HG03439 (cell line): ENCODE data around the gene KRTAP10-10.
"Not testable (repeated sequence)": the region's sequence is repeated elsewhere in the genome, so short reads cannot be mapped to it uniquely, and the experiment has no call there.

Source experiments
- ATAC-seq: cut with Tn5 transposase; IDR thresholded peaks from one replicate; pipeline ENCODE4 v1.9.1; 2021; ENCODE audit warnings: mild to moderate bottlenecking, moderate library complexity; ENCODE audit not compliant: unreplicated experiment

KRTAP10-10 gene

GRCh38 chr21:44623575-44623974 lies 13.6 kb upstream of the KRTAP10-10 start:
- no peak for ATAC-seq

GRCh38 chr21:44625756-44626155 lies 11.4 kb upstream of the KRTAP10-10 start:
- ATAC-seq, result no peak

GRCh38 chr21:44626262-44626661 lies 10.9 kb upstream of the KRTAP10-10 start:
- ATAC-seq, result no peak

GRCh38 chr21:44626673-44627143 lies 10.4 kb upstream of the KRTAP10-10 start, which contains the start of gene KRTAP10-9:
Gene KRTAP10-9 (plus strand): TSS chr21:44627093. CDS start chr21:44627172, 79 bp downstream.
- ATAC-seq, result no peak

- ATAC-seq, result not testable (repeated sequence)
Observed at GRCh38 chr21:44627181-44627822, 9.9 kb upstream of the KRTAP10-10 start.

- ATAC-seq, result not testable (repeated sequence)
Observed at GRCh38 chr21:44627831-44628233, 9.3 kb upstream of the KRTAP10-10 start.

- ATAC-seq, result no peak
Observed at GRCh38 chr21:44628707-44629391, 8.3 kb upstream of the KRTAP10-10 start.

- no peak for ATAC-seq
Observed at GRCh38 chr21:44630440-44630839, 6.7 kb upstream of the KRTAP10-10 start.

GRCh38 chr21:44632067-44632466 lies 5.1 kb upstream of the KRTAP10-10 start:
- no peak for ATAC-seq

- no peak for ATAC-seq
Observed at GRCh38 chr21:44636209-44637017, 743 bp upstream of the KRTAP10-10 start.

GRCh38 chr21:44637851-44638348 lies 744 bp downstream of the KRTAP10-10 start:
- not testable (repeated sequence) for ATAC-seq

- not testable (repeated sequence) for ATAC-seq
Observed at GRCh38 chr21:44638506-44639330, 1.6 kb downstream of the KRTAP10-10 start.

- no peak for ATAC-seq
Observed at GRCh38 chr21:44639331-44639655, 2.1 kb downstream of the KRTAP10-10 start.

- no peak for ATAC-seq
Observed at GRCh38 chr21:44640761-44641160, 3.6 kb downstream of the KRTAP10-10 start.

GRCh38 chr21:44643741-44644310 lies 6.7 kb downstream of the KRTAP10-10 start:
- ATAC-seq, result no peak

- ATAC-seq, result no peak
Observed at GRCh38 chr21:44644878-44645277, 7.7 kb downstream of the KRTAP10-10 start.

GRCh38 chr21:44646366-44647221 lies 9.4 kb downstream of the KRTAP10-10 start, which contains the start of gene KRTAP10-11:
Gene KRTAP10-11 (plus strand): TSS chr21:44646414. CDS start chr21:44646459, 45 bp downstream.
- not testable (repeated sequence) for ATAC-seq

GRCh38 chr21:44647222-44647552 lies 10.0 kb downstream of the KRTAP10-10 start:
- no peak for ATAC-seq
